Mucosa of rectum (tissue), 2 donors: ENCODE data around the gene SNX30.

Experiments used
- H3K27ac ChIP-seq, 2 donors: one replicate each; pipeline ENCODE4 v1.7.0; 2013; ENCODE audit warnings: inconsistent platforms in 2 of 2, low read depth in 2 of 2, low read length in 2 of 2
- H3K27me3 ChIP-seq, 2 donors: one replicate each; pipeline ENCODE4 v1.7.0; 2013; ENCODE audit warnings: low read length in 2 of 2; ENCODE audit not compliant: control insufficient read depth in 2 of 2, insufficient read depth in 2 of 2
- H3K36me3 ChIP-seq, 2 donors: one replicate each; pipeline ENCODE4 v1.7.0; 2013; ENCODE audit warnings: low read length in 2 of 2; ENCODE audit not compliant: control insufficient read depth in 2 of 2, insufficient read depth in 2 of 2
- H3K4me1 ChIP-seq, 2 donors: one replicate each; pipeline ENCODE4 v1.7.0; 2013; ENCODE audit warnings: low read length in 2 of 2, mild to moderate bottlenecking in 1 of 2; ENCODE audit not compliant: control insufficient read depth in 2 of 2, insufficient read depth in 2 of 2
- H3K4me3 ChIP-seq, 2 donors: one replicate each; pipeline ENCODE4 v1.7.0; 2013; ENCODE audit warnings: low read length in 2 of 2
- H3K9ac ChIP-seq, 2 donors: one replicate each; pipeline ENCODE4 v1.7.0; 2013; ENCODE audit warnings: low read length in 2 of 2, low read depth in 1 of 2, mild to moderate bottlenecking in 1 of 2
- H3K9me3 ChIP-seq, 2 donors: one replicate each; pipeline ENCODE4 v1.7.0; 2013; ENCODE audit warnings: low read length in 2 of 2; ENCODE audit not compliant: control insufficient read depth in 2 of 2
- donor health status: healthy.
- donor health status: Normal muscosa, but diverticular disease.

Gene SNX30

DNA sequence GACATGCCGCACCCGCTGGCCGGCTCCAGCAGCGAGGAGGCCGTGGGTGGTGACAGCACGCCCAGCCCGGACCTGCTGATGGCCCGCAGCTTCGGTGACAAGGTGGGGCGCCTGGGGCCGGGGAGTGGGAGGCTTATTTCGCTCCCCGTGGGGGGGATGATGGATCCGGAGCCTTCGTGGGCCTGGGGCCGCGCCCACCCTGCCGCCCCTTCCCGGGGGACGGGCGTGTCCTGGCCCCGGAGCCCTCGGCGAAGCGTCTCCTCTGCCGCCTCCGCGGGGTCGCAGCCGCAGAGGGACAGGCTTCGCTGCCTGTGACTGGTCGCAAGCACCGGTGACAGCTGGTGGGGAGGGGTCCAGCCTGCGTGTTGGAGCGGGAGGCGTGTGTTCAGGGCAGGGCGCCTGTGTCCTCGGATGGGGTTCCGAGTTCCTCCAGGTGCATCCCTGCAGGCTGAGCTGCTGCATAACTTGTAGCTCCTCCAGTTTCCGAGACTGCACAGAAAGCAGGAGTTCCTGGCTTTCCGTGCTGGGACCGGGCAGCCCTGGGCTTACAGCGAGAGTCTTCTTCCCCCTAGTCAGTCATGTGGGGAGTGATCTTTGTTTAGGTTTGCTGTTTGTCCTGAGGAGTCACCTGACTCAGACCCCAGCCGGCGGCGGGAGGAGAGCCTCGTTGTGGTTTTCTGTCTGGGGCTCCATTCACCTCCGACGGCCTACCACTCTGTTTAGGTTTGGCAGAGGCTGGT, 666 bp downstream of the SNX30 start:
- Histone ChIP-seq H3K4me1 (peaks cover 32 to 43% of the 10 kb centered on the region in 2 donors), H3K27me3 (no peaks in the 10 kb centered on the region), H3K36me3 (no peaks in the 10 kb centered on the region), H3K27ac (peak overlapping the region; percentile 77 to 85), H3K9ac (peak overlapping the region; percentile 87 to 91), H3K4me3 (peak overlapping the region; percentile 92 to 93), H3K9me3 (no peaks in the 10 kb centered on the region)

DNA sequence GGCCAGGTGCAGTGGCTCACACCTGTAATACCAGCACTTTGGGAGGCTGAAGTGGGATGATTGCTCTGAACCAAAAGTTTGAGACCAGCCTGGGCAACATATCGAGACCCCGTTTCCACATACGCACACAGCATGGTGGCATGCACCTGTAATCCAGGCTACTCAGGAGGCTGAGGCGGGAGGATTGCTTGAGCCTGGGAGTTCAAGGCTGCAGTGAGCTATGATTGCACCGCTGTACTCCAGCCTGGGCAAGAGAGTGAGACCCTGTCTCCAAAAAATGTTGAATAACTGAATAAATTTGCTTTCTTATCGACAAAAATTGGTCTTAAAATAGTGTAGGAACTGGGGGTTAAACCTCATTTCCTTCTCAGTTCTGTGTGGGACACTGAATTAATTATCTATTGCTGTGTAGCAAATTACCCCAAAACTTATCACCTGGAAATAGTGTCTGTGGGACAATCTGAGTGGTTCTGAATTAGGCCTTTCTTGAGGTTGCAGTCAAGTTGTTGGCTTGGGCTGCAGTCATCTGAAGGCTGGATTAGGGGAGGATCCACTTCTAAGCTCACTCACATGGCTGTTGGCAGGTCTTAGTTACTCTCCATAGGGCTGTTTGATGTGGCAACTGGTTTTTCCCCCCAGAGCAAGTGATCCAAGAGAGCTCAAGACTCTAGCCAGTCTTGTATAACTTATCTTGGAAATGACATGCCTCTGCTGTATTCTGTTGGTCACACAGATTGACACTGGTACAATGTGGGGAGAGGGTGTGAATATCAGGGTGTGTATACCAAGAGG, 2.0 kb downstream of the SNX30 start:
- Histone ChIP-seq H3K27me3 (no peaks in the 10 kb centered on the region), H3K9ac (peak overlapping the region in 1 of 2 donors; percentile 91), H3K9me3 (no peaks in the 10 kb centered on the region), H3K27ac (no peak overlapping the region), H3K36me3 (no peaks in the 10 kb centered on the region), H3K4me1 (peaks cover 40 to 51% of the 10 kb centered on the region in 2 donors), H3K4me3 (peak overlapping the region; percentile 92 to 93)

DNA sequence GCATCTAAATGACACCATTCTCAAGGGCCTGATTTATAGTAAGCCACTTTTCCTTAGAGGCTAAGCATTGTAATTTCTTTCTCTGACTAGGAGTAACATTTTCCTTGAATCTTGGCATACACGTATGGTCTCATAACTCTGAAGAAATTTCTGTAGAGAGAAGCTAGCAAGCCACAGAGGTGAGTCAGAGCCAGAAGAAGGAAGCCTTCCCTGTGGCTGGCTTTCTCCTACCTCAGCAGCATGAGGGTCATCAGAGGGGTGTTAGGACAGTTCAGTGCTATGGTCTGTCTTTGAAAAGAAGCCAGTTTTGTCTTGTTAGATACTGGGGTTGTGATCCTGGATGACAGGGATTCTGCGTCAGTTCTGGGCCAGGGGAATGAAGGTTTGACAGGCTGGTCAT, 3.2 kb downstream of the SNX30 start:
- H3K36me3 ChIP-seq, result no peaks in the 10 kb centered on the region
- H3K4me3 ChIP-seq, result no peak overlapping the region
- H3K27ac ChIP-seq, result no peak overlapping the region
- H3K9me3 ChIP-seq, result no peaks in the 10 kb centered on the region
- peaks cover 43 to 57% of the 10 kb centered on the region in 2 donors for H3K4me1 ChIP-seq
- H3K27me3 ChIP-seq, result no peaks in the 10 kb centered on the region
- H3K9ac ChIP-seq, result no peak overlapping the region

DNA sequence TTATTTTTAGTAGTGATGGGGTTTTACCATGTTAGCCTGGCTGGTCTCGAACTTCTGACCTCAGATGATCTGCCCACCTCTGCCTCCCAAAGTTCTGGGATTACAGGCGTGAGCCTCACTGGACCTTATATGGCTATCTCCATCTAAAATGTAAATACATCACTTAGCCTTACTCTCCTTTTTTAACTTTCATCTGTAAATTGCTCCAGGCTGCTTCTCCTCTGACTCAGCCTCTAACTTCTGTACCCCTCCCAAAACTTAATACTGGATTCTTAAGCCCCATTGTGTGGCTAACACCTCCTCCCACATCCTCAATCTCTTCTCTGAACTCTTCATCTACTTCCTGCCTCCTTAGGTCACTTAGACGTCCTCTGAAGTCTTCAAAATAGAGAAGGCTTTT, 4.0 kb downstream of the SNX30 start:
- no peaks in the 10 kb centered on the region for H3K36me3 ChIP-seq
- peak overlapping the region; percentile 8 for H3K9ac ChIP-seq
- peak overlapping the region; percentile 66 to 73 for H3K27ac ChIP-seq
- no peak overlapping the region for H3K4me3 ChIP-seq
- no peaks in the 10 kb centered on the region for H3K27me3 ChIP-seq
- H3K4me1 ChIP-seq, result peaks cover 43 to 56% of the 10 kb centered on the region in 2 donors
- H3K9me3 ChIP-seq, result no peaks in the 10 kb centered on the region

DNA sequence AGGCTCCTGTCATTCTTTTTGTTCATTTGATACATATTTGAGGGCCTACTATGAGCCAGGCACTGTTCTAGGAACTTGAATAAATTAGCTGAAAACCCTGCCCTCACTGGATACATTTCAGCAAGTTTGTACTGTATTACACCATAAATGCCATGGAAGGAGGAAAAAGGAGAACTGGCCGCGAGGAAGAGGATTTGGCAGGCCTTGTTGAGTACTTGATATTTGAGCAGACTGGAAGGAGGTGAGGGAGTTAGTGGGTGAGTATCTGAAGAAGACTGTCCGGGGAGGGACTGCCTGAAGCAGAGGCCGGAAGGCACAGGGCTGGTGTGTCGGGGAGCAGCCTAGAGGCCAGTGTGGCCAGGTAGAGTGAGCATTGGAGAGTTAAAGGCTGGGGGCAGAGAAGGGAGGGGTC, 4.5 kb downstream of the SNX30 start:
- peak overlapping the region; percentile 66 to 73 for H3K27ac ChIP-seq
- peak overlapping the region; percentile 8 for H3K9ac ChIP-seq
- H3K27me3 ChIP-seq, result no peaks in the 10 kb centered on the region
- H3K4me1 ChIP-seq, result peaks cover 41 to 51% of the 10 kb centered on the region in 2 donors
- H3K9me3 ChIP-seq, result no peaks in the 10 kb centered on the region
- H3K4me3 ChIP-seq, result peak overlapping the region; percentile 8 to 9
- no peaks in the 10 kb centered on the region for H3K36me3 ChIP-seq

DNA sequence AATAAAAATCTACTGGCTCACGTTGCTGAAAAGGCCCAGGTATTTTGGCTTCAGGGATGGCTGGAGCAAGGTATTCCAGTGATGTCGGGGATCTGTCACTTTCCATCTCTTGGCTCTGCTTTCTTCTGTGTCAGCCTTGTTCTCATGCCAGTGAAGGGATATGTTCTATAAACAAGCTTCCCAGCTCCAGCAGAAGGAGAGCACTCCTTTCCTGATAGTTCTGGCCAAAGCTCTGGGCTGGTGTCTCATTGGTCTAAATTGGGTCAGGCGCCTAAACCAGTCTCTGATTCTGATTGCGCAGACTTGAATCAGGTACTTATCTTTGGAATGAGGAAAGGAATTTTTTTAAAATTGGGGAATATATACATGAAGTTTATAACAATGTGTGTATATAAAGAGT, 5.1 kb downstream of the SNX30 start:
- H3K9me3 ChIP-seq, result no peaks in the 10 kb centered on the region
- peaks cover 38 to 48% of the 10 kb centered on the region in 2 donors for H3K4me1 ChIP-seq
- H3K36me3 ChIP-seq, result no peaks in the 10 kb centered on the region
- H3K27ac ChIP-seq, result peak overlapping the region; percentile 66 to 73
- no peak overlapping the region for H3K4me3 ChIP-seq
- H3K27me3 ChIP-seq, result no peaks in the 10 kb centered on the region
- H3K9ac ChIP-seq, result no peak overlapping the region

DNA sequence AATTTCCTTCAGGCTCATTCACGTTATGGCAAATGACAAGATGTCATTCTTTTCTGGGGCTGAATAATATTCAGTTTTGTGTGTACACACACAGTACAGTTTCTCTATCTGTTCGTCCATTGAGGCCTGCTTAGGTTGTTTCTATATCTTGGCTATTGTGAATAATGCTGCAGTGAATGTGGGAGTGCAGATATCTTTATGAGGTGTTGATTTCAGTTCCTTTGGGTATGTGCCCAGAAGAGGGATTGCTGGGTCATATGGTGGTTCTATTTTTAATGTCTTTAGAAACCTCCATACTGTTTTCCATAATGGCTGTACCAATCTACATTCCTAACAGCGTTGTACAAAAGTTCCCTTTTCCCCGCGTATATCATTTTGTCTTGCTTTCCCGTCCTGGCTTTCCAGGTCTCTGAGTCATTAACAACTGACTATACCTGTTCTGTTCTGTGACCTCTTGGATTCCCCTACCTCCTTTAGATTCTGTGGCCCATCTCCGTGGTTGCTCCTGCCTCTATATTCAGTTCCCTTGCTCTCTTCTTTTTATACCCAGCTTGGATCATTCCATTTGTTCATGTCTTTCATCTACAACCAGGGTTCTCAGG, 6.8 kb downstream of the SNX30 start:
- Histone ChIP-seq H3K27ac (peak overlapping the region; percentile 19 to 61), H3K9me3 (no peaks in the 10 kb centered on the region), H3K4me1 (peaks cover 29 to 40% of the 10 kb centered on the region in 2 donors), H3K27me3 (no peaks in the 10 kb centered on the region), H3K4me3 (peak overlapping the region; percentile 10 to 16), H3K9ac (no peak overlapping the region), H3K36me3 (no peaks in the 10 kb centered on the region)

DNA sequence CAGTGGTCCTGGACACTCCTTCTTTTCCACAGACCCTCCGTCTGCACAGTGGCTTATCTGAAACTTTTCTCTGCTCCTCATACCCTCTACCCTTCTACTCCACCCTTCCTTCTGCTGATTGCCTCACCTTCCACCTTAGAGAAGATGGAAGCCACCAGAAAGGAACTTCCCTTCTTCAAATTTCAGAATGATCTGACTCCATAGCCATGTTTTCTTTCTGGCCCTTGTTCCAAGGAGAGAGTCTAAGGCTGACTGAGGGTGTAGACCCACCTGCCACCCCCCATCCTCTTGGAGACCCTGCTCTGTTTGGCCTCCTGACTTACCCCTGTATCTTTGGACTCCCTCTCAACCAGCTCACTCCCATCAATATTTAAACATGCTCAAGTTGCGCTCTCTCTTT, 7.4 kb downstream of the SNX30 start:
- Histone ChIP-seq H3K4me1 (peaks cover 29 to 36% of the 10 kb centered on the region in 2 donors), H3K27me3 (no peaks in the 10 kb centered on the region), H3K9me3 (no peaks in the 10 kb centered on the region), H3K4me3 (no peak overlapping the region), H3K27ac (peak overlapping the region in 1 of 2 donors; percentile 61), H3K36me3 (no peaks in the 10 kb centered on the region), H3K9ac (no peak overlapping the region)

DNA sequence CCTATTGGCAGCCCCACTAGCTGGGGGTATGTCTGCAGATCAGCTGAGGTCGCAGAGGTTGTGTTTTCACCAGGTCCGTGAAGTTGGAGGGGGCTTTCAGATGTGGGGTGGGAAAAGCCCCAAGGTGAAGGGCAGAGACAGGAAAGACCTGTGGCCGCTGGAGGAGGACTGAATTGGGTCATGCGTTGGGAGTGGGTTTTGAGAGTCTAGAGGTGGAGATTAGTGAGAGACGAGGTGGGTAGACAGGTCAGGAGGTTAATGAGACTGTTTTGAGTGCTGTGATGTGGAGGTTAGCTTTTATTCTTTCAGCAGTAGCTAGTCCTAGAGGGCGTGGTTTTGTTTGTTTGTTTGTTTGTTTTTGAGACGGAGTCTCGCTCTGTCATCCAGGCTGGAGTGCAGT, 10.3 kb downstream of the SNX30 start:
- Histone ChIP-seq H3K27ac (no peak overlapping the region), H3K36me3 (no peaks in the 10 kb centered on the region), H3K4me1 (peaks cover 14 to 32% of the 10 kb centered on the region in 2 donors), H3K4me3 (no peak overlapping the region), H3K27me3 (no peaks in the 10 kb centered on the region), H3K9ac (no peak overlapping the region), H3K9me3 (no peaks in the 10 kb centered on the region)
